ENCODE results near the gene CFHR5.
"Not testable (repeated sequence)": the region's sequence is repeated elsewhere in the genome, so short reads cannot be mapped to it uniquely, and the experiment has no call there.

The CFHR5 gene

DNA sequence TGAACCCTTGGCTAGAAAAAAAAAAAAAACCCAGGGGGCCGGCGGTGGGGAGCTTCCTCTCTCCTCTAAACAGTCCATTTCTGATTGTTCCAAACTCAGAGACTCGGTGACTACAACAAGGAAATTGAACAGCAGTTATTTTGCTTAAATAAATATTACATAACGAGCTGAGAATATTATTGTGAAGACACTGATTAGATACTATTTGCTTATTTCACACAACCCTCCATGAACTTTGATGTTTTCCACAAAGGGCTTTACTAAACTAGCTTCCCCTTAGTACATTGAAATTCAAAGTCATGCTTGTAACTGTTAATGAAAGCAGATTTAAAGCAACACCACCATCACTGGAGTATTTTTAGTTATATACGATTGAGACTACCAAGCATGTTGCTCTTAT lies at the start of gene CFHR5:
TSS of gene CFHR5 (plus strand) at position 279 of the 400 bp plus-strand sequence. CDS start at position 388, 109 bp downstream.
- DNase-seq = no peak

GRCh38 chr1:196932853-196933252 lies 44.5 kb upstream of the CFHR5 start:
- DNase-seq = not testable (repeated sequence)

- no peak for DNase-seq
Observed at GRCh38 chr1:196933531-196934189, 43.7 kb upstream of the CFHR5 start.

DNA sequence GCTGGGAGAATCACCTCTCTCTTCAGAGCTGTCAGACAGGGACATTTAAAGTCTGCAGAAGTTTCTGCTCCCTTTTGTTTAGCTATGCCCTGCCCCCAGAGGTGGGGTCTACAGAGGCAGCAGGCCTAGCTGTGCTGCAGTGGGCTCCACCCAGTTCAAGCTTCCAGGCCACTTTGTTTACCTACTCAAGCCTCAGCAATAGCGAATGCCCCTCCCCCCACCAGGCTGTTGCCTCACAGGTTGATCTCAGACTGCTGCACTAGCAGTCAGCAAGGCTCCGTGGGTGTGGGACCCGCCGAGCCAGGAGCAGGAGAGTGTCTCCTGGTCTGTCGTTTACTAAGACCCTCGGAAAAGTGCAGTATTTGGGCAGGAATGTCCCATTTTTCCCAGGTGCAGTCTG lies 35.9 kb upstream of the CFHR5 start:
- DNase-seq = not testable (repeated sequence)

- DNase-seq = not testable (repeated sequence)
Observed at GRCh38 chr1:196943568-196943967, 33.8 kb upstream of the CFHR5 start, which contains the start of gene CFHR2. CFHR2 (plus strand) TSS chr1:196943738; CDS start chr1:196943881, 143 bp downstream.

DNA sequence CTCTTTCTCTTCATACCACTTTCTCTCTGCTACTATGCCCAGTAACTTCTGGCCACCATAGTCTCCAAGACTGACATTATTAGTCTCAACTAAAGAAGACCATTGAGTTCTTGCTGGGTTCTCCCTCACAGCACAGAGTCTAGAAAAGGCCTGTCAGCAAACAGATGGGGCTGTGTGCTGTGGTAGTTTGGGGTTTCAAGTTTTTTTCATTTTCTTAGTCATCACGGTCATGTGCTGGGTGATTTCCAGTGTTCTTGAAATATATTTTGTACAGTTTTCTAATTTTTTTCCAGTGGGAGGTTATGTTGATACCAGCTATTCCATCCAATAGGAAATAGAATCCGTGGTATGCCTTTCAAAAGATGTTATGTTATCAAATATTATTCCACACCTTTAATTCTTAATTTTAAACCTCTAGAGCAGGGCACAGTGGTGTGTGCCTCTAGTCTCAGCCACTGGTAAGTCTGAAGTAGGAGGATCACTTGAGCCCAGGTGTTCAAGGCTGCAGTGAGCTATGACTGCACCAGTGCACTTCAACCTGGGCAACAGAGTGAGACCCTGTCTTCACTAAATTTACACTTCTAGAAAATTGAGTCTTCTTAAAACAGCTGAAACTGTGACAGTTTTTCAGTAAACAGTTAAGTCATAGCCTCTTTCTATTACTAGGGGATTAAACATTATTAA lies 25.5 kb upstream of the CFHR5 start:
- no peak for DNase-seq

DNA sequence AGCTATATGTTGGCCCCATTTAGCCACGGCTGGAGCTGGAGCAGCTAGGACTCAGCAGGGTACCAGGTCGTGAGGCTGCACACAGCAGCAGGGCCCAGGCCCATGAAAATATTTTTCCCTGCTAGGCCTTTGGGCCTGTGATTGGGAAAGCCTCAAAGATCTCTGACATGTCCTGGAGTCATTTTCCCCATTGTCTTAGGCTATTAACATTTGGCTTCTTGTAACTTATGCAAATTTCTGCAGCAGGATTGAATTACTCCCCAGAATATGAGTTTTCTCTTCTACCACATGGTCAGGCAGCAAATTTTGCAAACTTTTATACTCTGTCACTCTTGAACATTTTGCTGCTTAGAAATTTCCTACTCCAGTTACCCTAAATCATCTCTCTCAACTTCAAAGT lies 22.6 kb upstream of the CFHR5 start:
- DNase-seq = no peak

DNA sequence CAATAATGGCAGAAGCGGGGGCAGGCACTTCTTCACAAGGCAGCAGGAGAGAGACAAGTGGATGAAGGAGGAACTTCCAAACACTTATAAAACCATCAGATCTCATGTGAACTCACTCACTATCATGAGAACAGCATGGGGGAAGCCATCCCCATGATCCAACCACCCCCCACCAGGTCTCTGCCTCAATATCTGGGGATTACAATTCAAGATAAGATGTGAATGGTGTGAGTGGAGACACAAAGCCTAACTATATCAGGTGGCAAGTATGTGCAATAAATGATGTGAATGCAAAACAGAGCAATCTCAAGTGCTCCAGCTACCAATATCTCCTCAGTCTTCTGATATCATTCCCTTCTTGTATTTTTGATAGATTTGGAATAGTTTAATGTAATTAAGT lies 21.4 kb upstream of the CFHR5 start:
- no peak for DNase-seq

- no peak for DNase-seq
Observed at GRCh38 chr1:196960854-196961253, 16.5 kb upstream of the CFHR5 start.

- no peak for DNase-seq
Observed at GRCh38 chr1:196970182-196970581, 7.2 kb upstream of the CFHR5 start.

- DNase-seq = no peak
Observed at GRCh38 chr1:196976278-196976677, 1.1 kb upstream of the CFHR5 start.

DNA sequence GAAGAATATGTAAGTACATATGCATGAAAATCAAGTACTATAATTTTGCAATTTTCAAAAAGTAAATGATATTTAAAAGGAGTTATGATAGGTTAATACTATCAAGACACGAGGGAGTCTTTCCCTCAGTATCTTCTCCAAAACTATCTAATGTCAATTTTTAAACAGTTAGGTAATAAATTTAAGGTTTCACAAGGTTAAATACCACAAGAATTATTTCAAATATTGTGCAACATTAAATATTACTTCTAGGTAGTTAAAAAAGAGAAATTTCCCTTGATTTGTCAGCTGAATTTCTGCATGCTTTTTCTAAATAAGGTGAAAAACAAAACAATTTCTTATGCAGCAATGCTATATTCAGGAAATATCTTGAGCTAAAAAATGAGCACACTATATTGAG lies 3.5 kb downstream of the CFHR5 start:
- DNase-seq = no peak

GRCh38 chr1:196982247-196982646 lies 4.9 kb downstream of the CFHR5 start:
- not testable (repeated sequence) for DNase-seq

- peak; percentile 79 for DNase-seq
Observed at GRCh38 chr1:196991919-196992651, 14.7 kb downstream of the CFHR5 start.

DNA sequence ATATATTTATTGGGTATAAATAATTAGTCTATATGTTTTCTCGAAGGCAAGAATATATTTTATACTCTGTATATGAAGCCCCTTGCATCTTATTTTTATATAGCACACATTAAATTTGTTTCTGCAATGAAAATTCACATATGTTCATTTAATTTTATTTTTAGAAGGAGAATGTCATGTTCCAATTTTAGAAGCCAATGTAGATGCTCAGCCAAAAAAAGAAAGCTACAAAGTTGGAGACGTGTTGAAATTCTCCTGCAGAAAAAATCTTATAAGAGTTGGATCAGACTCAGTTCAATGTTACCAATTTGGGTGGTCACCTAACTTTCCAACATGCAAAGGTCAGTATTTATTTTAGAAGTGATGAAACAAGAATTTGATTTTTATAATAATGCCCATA lies 16.6 kb downstream of the CFHR5 start:
- no peak for DNase-seq

GRCh38 chr1:196997423-196997822 lies 20.1 kb downstream of the CFHR5 start:
- DNase-seq = no peak

DNA sequence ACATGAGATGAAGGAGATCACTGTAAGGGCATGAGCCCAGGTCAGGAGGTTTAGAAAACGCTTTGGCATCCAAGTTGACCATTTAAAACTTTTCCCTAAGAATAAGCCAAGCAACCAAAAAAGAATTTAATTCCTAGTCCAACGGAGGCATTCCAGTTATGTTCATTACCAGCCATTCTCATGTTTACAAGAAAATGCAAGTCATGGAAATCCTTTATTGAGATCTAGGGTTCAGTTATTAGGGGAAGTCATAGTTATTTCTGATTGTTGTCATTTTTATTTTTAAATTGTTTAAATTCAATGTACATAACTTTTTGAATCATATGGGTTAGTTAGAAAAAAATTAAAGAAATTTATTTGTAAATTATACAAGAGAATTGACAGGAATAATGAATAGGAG lies 24.5 kb downstream of the CFHR5 start:
- DNase-seq = no peak

DNA sequence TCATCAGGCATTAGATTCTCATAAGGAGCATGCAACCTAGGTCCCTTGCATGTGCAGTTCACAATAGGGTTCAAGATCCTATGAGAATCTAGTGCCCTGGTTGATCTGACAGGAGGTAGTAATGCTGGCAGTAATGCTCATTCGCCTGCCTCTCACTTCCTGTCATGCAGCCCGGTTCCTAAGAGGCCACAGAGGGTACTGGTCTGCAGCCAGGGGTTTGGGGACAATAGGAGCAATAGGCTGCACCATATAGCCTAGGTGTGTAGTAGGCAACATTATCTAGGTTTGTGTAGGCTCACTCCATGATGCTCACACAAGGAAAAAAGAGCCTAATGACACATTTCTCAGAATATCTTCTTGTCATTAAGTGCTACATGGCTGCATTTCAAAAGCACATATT lies 25.8 kb downstream of the CFHR5 start:
- DNase-seq = no peak

DNA sequence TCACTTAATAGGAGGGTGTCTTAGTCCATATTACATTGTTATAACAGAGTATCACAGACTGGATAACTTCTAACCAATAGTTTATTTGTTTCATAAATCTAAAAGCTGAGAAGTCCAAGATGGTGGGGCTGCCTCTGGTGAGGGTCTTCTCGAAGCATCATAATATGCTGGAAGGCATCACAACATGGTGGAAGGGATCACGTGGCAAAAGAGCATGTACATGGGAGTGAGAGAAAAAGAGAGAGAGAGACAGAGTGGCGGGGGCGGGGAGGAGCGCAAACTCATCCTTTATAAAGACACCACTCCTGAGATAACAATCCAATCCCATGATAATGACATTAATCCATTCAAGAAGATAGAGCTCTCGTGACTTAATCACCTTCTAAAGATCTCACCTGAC lies 31.5 kb downstream of the CFHR5 start:
- no peak for DNase-seq

- DNase-seq = no peak
Observed at GRCh38 chr1:197011614-197012013, 34.3 kb downstream of the CFHR5 start.

DNA sequence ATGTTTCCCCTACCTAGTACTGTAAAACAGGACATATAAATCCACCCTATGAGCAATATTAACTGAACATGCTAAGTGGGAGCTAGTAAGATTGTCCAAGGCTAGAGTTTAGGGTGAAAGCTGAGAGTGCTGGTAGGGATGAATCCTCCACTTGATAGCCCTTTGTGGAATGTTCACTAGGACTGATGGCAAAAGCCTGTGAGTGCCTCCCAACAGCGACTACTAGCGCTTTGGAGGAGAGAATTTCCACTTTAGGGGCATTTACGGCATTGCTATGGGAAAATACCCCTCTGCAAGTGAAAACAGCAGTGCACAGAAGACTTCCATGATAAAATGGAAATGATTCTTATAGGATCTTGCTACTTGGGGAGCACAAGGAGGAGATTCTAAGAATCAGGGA lies 35.9 kb downstream of the CFHR5 start:
- no peak for DNase-seq

DNA sequence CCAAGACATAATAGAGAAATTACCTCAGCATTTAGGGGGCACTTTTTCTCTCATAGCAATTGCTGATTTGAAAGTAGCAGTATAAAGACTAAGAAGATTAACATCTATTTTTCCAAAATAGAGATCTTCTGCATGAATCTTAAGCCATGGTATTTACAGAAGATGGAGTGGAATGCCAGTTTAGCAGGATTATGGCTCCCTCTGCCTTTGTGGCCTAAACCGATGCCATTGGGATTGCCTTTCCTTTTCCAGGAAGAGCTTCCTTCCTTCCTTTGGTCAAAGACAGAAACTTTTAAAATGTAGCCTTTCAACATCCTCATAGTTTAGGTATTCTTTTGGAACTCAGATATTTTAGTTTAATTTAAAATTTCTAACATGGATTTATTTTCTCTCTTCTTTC lies 39.4 kb downstream of the CFHR5 start:
- DNase-seq = no peak

- no peak for DNase-seq
Observed at GRCh38 chr1:197017558-197018146, 40.3 kb downstream of the CFHR5 start.

DNA sequence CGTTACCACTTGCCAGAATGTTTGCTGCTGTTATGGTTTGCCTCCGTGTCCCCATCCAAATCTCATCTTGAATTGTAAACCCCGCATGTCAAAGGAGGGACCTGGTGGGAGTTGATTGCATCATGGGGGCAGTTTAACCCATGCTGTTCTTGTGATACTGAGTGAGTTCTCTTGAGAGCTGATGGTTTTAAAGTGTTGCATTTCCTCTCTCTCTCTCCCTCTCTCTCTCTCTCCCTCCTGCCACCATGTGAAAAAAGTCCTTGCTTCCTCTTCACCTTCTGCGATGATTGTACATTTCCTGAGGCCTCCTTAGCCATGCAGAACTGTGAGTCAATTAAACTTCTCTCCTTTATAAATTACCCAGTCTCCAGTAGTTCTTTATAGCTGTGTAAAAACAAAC lies 44.4 kb downstream of the CFHR5 start:
- DNase-seq = no peak
